ENCODE data around the gene SLC38A3.

DNA sequence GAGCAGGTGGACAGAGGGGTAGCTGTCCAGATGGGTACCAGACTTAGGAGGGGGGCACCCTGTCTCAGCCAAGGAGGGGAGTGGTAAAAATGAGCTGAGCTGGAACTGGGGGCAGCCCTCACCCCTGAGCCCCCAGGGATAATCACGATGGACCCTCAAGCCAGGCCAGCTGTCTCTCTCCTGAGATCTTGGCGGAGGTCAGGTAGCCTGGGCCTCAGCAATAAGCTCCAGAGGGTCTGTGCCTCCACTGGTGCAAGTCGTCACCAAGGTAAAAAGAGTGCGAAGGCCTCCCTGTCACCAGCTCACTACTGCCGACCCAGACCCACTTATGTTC lies 5.1 kb downstream of the SLC38A3 start:
- no peak for TF ChIP-seq CTCF (IDR thresholded peaks at IDR 0.05)
- TF ChIP-seq POLR2A (IDR thresholded peaks at IDR 0.05) = no peak

All from Peyer's patch (tissue), 4 donors.